Adipose tissue (tissue), 3 donors: ENCODE results near the gene AXIN1. TPM values are rescaled to one million over a fixed set of nuclear protein-coding genes. Genes with fewer than 3 reads are reported as not detected.

Experiments
- H3K27ac ChIP-seq: one replicate; pipeline ENCODE4 v1.5.1; 2013; ENCODE audit warnings: low read depth, low read length
- WGBS, 3 donors: extraction: QIAGEN DNeasy Blood & Tissue Kit; methylation state at CpG; one replicate each; pipeline ENCODE4 v1.1.7; 2013; 5-methylcytosine and 5-hydroxymethylcytosine counted together
- polyA plus RNA-seq, 3 donors: library from polyadenylated mRNA; stranded (reverse); fragments of 200-250 nt; gene quantifications; one replicate each; pipeline ENCODE4 v1.2.3, GENCODE V29; 2013
- donor health status: healthy with polysubstance abuse.
- donor health status: Bipolar disorder and iron deficiency.
- donor health status: healthy.

Gene AXIN1
- polyA plus RNA-seq, 3 donors: 11.8 to 18.4 (median 15.8) TPM

- H3K27ac ChIP-seq: no peak overlapping the region
- WGBS, 3 donors: 90 to 92% (median 91%) methylated on average over 37 of the region's 37 CpGs
Measured at GRCh38 chr16:296806-297510, 55.6 kb downstream of the AXIN1 start.

GRCh38 chr16:296276-296675 lies 56.2 kb downstream of the AXIN1 start:
- 89 to 94% (median 94%) methylated on average over 8 to 14 of the region's 14 CpGs for WGBS, 3 donors
- H3K27ac ChIP-seq: no peak overlapping the region

DNA sequence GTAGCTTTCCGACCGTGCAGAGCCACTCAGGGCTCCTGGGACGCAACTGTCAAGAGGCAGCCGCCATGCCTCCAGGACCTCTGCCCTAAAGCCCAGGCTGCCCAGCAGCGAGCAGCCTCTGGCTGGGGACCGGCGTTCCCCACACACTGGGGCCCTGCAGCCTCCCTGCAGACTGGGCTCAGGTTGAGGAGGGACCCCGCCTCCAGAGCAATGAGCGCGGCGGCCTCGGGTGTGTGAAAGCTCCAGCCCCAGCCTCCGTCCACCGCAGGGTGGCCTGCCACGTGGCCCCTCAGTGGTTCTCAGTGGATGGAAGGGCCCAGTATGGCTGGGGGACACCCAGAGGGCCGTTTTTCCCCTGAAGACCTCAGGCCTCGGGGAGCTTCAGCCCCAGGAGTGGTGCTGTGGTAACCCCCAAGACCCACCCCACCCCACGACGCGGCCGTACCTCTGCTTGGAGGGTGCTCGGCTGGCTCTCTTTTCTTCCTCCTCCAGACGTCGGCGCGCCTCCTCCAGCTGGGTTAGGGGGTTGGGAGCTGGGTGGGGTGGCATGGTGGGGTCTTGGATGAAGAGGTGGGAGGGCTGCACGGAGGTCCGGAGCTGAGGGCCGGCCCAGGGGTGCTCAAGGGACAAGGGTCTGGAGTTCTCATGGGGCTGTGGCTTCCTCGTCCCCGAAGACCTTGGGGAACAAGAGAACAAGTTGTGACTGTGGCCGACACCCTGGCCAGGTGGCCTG lies 59.3 kb downstream of the AXIN1 start:
- no peak overlapping the region for H3K27ac ChIP-seq
- 92 to 94% (median 92%) methylated on average over 22 to 32 of the region's 32 CpGs for WGBS, 3 donors

DNA sequence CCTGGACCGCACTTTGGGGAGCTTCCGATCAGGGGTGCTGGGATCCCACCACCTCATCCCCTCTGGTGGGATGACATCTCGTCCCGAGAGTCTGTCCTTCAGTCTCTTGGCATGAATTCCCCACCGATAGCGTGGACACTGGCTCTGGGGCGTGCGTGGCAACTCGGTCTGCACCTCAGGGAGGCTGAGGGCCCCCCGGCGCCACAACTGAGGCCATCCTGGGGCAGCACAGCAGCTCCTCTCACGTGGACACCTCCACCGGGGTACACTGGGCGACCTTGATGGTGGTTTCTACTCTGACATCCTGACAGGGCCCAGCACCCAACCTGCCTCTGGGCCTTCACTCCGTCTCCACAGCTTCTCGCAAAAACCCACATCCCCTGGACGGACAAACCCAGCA lies 61.0 kb downstream of the AXIN1 start:
- H3K27ac ChIP-seq: no peak overlapping the region
- WGBS, 3 donors: 84 to 96% (median 87%) methylated on average over 17 of the region's 17 CpGs

GRCh38 chr16:290681-291405 lies 61.7 kb downstream of the AXIN1 start:
- WGBS, 3 donors: 85 to 96% (median 95%) methylated on average over 50 of the region's 50 CpGs
- H3K27ac ChIP-seq: no peak overlapping the region

DNA sequence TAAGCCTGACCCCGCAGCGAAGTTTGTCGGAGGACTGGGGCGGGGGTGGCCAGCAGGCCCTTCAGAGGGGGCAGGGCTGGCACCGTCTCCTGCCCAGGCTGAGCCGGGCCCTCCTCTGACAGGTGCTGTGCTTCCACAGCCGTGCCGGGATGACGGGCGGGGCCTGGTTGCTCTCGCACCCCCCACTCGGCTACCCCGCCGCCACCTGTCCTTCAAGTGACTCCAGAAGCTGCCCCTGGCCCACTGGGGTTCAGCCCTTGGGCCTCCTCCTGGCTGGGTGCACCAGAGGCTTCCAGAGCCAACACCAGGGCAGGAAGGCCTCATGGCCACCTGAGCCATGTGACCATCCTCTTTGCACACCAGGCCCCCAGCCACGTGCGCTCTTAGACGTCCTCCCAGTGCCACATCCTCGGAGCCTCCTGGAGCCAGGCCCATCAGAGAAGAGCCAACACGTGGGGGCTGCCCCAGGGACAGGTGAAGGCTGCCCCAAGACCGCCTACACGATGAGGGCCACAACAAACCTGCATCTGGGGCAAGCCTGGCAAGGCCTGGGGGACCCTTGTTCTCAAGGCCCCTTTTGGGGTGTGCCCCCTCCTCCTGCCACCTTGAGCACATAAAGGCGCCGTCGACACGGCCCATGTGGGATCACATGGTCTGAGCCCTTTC lies 62.4 kb downstream of the AXIN1 start:
- H3K27ac ChIP-seq: no peak overlapping the region
- WGBS, 3 donors: 42 to 92% (median 92%) methylated on average over 24 to 25 of the region's 25 CpGs

- 74 to 95% (median 93%) methylated on average over 22 of the region's 22 CpGs for WGBS, 3 donors
Measured at GRCh38 chr16:289395-289997, 63.0 kb downstream of the AXIN1 start.

DNA sequence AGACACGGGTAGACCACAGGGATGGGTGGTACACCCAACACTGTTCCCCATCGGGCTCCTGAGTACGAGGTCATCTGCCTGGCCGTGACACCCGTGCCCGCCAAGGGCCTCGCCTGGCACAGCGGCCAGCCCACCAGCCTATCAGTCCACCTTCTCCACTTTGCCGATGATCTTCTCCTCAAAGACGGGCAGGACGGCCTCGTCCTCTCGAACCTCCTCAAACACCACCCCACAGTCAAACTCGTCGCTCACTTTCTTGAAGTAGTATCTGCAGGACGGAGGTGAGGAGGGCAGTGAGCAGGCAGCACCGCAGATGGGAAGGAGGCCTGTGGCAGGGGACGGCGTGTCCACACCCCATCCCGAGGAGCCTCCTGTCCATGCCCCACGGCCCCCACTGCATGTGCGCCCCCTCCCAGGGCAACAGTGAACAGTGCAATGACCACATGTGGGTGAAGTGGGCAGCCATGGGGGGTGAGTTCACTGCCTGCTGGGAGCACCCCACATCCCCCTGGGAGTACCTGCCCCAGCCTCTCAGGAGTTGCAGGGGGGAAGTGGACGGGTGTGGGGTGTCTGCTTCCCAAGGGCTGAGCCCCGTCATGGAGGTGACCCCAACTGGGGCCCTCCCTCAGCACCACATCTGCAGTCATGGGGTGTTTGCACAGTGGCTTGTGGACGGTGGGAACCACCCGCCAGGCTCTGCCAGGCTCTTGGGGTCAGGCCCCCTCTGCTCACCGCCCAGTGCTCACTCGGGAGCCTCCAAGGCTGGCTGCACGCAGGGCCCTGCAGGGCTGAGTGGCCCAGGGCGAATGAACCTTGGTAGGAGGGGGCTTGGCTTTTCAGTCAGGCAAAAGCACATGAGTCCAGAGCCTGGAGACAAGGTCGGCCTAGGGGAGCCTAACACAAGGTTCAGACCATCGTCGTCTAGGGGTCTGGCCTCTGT lies 64.3 kb downstream of the AXIN1 start:
- WGBS, 3 donors: 74 to 94% (median 91%) methylated on average over 31 to 33 of the region's 33 CpGs
- H3K27ac ChIP-seq: no peak overlapping the region

More at GRCh38 chr16:289395-289997, 63.0 kb downstream of the AXIN1 start:
- H3K27ac ChIP-seq: no peak overlapping the region

DNA sequence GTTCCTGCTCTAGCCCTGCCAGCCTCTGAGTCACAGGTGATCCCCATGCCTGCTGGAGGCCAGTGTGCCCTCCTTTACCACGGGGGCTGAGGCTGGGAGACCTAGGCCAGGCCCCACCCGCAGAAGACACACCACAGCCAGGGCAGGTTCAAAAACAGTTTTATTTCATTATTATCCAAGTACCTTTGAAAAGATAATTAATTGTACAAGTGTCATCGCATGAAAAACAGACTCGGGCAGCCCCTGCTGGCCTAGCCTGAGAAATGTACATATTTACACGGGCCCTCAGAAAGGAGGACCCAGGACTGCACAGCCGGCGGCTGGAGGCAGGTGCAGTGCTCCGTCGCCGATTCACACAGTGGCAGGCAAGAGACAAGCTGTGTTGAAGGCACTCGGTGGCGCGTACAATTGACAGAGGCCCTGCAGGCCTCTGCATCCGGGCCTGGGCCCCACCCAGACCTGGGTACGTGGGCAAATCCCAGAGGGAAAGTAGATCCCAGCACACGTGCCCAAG lies 65.2 kb downstream of the AXIN1 start:
- H3K27ac ChIP-seq: no peak overlapping the region
- 48 to 87% (median 84%) methylated on average over 16 of the region's 16 CpGs for WGBS, 3 donors

GRCh38 chr16:286491-287297 lies 65.8 kb downstream of the AXIN1 start:
- no peak overlapping the region for H3K27ac ChIP-seq
- WGBS, 3 donors: 73 to 95% (median 91%) methylated on average over 20 to 22 of the region's 22 CpGs

GRCh38 chr16:285146-286055 lies 67.1 kb downstream of the AXIN1 start:
- 56 to 95% (median 94%) methylated on average over 34 to 48 of the region's 48 CpGs for WGBS, 3 donors
- no peak overlapping the region for H3K27ac ChIP-seq

- WGBS, 3 donors: 44 to 92% (median 91%) methylated on average over 52 of the region's 52 CpGs
- no peak overlapping the region for H3K27ac ChIP-seq
Measured at GRCh38 chr16:284204-285120, 68.1 kb downstream of the AXIN1 start.

DNA sequence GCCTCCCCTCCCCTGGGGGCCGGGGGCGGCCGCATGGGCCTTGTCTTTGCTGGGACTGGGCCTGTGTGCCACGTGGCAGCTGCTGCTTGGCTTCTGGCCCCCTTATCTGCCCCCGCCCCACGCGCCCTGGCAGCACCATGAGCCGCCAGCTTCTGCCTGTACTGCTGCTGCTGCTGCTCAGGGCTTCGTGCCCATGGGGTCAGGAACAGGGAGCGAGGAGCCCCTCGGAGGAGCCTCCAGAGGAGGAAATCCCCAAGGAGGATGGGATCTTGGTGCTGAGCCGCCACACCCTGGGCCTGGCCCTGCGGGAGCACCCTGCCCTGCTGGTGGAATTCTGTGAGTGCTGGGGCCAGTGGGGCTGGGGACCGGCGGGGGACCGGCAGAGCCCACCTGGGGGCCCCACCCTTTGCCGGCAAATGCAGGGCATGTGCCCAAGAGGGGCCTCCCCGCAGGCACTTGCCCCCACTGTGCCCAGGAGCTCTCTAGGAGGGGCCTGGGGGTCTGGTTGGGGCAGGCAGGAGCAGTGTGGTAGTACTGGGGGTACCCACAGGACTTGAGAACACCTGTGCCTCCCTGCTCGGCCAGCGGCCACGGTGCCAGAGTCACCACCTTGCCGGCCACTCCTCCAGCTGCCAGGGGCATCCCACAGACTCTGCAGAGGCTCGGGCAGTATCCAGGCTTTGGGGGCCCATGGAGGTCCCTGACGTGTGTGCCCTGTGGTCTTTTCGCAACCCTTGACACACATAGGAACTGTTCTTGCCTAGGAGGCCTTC lies 69.3 kb downstream of the AXIN1 start, which contains the start of gene PDIA2:
Gene PDIA2 (plus strand): TSS at position 132 of the 773 bp plus-strand sequence. CDS start 6 bp downstream, at position 138.
- H3K27ac ChIP-seq: no peak within 1 kb of the TSS
- 41 to 66% (median 65%) methylated on average over 25 of the region's 25 CpGs for WGBS, 3 donors

GRCh38 chr16:282491-282890 lies 70.0 kb downstream of the AXIN1 start:
- WGBS, 3 donors: 66 to 85% (median 84%) methylated on average over 17 to 22 of the region's 22 CpGs
- no peak overlapping the region for H3K27ac ChIP-seq
